Lower lobe of right lung (tissue), 2 donors: ENCODE measurements around the gene CEP170. TPM values are rescaled to one million over a fixed set of nuclear protein-coding genes. Genes with fewer than 3 reads are reported as not detected.

Source experiments
- ATAC-seq, 2 donors: fragments of 200-7000 bp; cut with Tn5 transposase; one replicate each; pipeline ENCODE4 v1.9.1; 2020 to 2022; ENCODE audit warnings: mild to moderate bottlenecking in 2 of 2, moderate library complexity in 2 of 2
- DNase-seq: peaks from one replicate; pipeline ENCODE4 v3.0.0-alpha.2; 2020
- H3K27ac ChIP-seq: fragments of 200-600 bp; one replicate; pipeline ENCODE4 v1.8.0; 2022
- H3K27me3 ChIP-seq: fragments of 200-600 bp; one replicate; pipeline ENCODE4 v1.8.0; 2022; ENCODE audit warnings: low read depth
- H3K36me3 ChIP-seq: fragments of 200-600 bp; one replicate; pipeline ENCODE4 v1.8.0; 2022; ENCODE audit warnings: mild to moderate bottlenecking
- H3K4me1 ChIP-seq: fragments of 200-600 bp; one replicate; pipeline ENCODE4 v1.8.0; 2022
- H3K4me3 ChIP-seq: fragments of 200-600 bp; one replicate; pipeline ENCODE4 v1.8.0; 2022; ENCODE audit warnings: mild to moderate bottlenecking
- H3K9me3 ChIP-seq: fragments of 200-600 bp; one replicate; pipeline ENCODE4 v1.8.0; 2022
- intact Hi-C: fragments of 100-400 bp; cut with DNase I; formaldehyde crosslinking; loops from one replicate; pipeline ENCODE4 v1.11.0; 2022
- total RNA-seq: library from RNA; stranded (reverse); fragmentation: NEBNext Ultra II Directional; extraction: Animal tissue kit (Norgen Biotek cat#: 25700); gene quantifications from one replicate; pipeline ENCODE4 v1.2.1, GENCODE V29; 2021
- TF ChIP-seq, protein P1 (sequence below): fragments of 200-600 bp; IDR thresholded peaks from one replicate; pipeline ENCODE4 v1.8.0; 2022; ENCODE audit warnings: antibody characterized with exemption, mild to moderate bottlenecking
- donor health status: DM: no; HTN: yes; CAD: no; lungs with severe emphysema.

Gene CEP170
- total RNA-seq, 1 donor from 2014 or later, result 106 TPM

DNA sequence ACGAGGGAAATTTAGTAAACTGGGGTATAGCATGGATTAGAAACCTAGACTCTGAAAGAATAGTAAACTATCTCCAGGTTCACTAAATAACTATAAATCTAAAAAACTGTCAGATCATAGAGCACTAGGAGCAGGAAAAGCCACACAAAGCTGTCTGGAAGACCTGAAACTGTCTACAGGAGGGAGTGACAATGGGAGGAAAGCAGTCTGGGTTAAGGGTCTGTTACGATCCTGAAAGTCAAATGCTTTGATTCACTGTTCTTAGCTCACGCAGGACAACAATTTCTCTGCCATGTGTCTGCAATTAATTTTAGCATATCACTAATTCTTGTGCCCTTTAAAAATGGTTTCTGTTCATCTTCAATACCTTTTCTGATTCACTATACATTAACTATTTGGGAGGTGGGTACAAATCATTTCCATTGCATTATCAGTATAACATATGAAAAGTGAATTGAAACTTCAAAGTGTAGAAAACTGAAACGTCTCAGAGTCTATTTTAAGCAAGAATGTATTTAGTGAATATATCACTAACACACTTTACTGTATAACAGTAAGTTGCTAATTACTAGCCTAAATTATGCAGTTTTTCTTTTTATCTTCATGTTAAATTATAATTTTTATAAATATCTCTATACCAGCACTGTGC lies 18.4 kb downstream of the CEP170 start:
- Histone ChIP-seq H3K36me3 (peaks cover 7% of the 10 kb centered on the region), H3K4me3 (no peak overlapping the region), H3K27me3 (no peaks in the 10 kb centered on the region), H3K9me3 (peaks cover 3% of the 10 kb centered on the region), H3K4me1 (peaks cover 24% of the 10 kb centered on the region), H3K27ac (no peak overlapping the region)
- TF ChIP-seq, protein P1, sequence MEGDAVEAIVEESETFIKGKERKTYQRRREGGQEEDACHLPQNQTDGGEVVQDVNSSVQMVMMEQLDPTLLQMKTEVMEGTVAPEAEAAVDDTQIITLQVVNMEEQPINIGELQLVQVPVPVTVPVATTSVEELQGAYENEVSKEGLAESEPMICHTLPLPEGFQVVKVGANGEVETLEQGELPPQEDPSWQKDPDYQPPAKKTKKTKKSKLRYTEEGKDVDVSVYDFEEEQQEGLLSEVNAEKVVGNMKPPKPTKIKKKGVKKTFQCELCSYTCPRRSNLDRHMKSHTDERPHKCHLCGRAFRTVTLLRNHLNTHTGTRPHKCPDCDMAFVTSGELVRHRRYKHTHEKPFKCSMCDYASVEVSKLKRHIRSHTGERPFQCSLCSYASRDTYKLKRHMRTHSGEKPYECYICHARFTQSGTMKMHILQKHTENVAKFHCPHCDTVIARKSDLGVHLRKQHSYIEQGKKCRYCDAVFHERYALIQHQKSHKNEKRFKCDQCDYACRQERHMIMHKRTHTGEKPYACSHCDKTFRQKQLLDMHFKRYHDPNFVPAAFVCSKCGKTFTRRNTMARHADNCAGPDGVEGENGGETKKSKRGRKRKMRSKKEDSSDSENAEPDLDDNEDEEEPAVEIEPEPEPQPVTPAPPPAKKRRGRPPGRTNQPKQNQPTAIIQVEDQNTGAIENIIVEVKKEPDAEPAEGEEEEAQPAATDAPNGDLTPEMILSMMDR, result no peak
- intact Hi-C loops, result no loop called here
- DNase-seq (no peak), ATAC-seq (no peak)

DNA sequence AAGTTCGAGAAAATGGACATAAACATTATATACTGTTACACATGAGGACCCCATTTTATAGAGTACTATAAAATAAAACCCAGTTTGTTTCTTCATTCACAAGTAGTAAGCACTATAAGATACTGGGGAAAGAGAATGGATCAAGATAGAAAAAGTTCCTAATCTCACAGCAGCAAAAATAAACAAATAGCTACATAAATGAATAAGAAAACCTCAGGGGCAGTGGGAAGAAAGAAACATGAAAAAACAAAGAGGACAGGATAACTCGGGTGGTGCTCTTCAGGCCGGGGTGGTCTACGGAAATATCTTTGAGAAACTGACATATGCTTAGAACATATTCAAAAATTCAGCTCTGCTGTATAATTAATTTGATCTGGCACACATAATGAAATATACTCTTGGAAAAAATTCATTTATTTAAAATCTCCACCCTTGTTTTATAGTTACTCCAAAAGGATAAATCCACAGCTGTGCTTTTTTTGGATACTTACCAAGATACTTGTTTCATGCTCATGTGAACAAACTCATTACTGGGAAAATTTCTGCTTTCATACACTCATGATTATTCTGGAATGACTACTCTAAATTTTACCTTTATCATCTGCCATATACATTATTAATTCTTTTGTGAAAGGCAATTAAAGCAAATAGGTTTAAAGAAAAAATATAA lies 20.0 kb downstream of the CEP170 start:
- no peak for ATAC-seq
- no peak for DNase-seq
- Histone ChIP-seq H3K27ac (no peak overlapping the region), H3K4me3 (no peak overlapping the region), H3K36me3 (peaks cover 7% of the 10 kb centered on the region), H3K4me1 (peaks cover 24% of the 10 kb centered on the region), H3K9me3 (peaks cover 20% of the 10 kb centered on the region), H3K27me3 (no peaks in the 10 kb centered on the region)
- intact Hi-C loops, result no loop called here
- TF ChIP-seq, protein P1, result no peak

- intact Hi-C loops, result no loop called here
- TF ChIP-seq, protein P1, result no peak
- Histone ChIP-seq H3K27me3 (no peaks in the 10 kb centered on the region), H3K9me3 (peaks cover 27% of the 10 kb centered on the region), H3K27ac (no peak overlapping the region), H3K4me3 (no peak overlapping the region), H3K36me3 (peaks cover 7% of the 10 kb centered on the region), H3K4me1 (peaks cover 24% of the 10 kb centered on the region)
- ATAC-seq (no peak), DNase-seq (no peak)
These were observed 21.2 kb downstream of the CEP170 start for GRCh38 chr1:243233908-243234307.

GRCh38 chr1:243230914-243231313 lies 24.2 kb downstream of the CEP170 start:
- H3K36me3 ChIP-seq, result no peaks in the 10 kb centered on the region
- intact Hi-C loops, result no loop called here
- ATAC-seq (no peak), DNase-seq (no peak)
- H3K4me1 ChIP-seq, result peaks cover 14% of the 10 kb centered on the region
- no peaks in the 10 kb centered on the region for H3K27me3 ChIP-seq
- no peak overlapping the region for H3K27ac ChIP-seq
- H3K9me3 ChIP-seq, result peaks cover 27% of the 10 kb centered on the region
- no peak overlapping the region for H3K4me3 ChIP-seq
- TF ChIP-seq, protein P1, result no peak

DNA sequence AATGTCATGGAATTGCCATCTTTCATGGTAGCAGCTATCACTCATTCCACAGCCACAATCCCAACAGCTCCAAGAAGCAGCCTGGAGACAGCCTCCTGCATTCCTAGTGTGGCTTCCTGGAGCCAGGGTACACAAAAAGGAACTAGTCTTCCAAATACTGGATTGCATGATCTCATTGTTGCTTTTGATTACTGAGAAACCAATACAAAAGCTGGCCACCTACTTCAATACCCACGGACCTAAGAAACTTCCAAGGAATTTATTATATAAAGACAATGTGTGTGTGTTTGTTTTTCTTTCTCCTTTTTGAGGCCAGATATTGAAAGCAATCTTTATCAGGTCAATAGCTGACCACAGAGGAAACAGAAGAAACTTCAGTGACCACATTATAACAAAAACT lies 25.6 kb downstream of the CEP170 start:
- ATAC-seq (no peak), DNase-seq (no peak)
- TF ChIP-seq, protein P1, result no peak
- Histone ChIP-seq H3K4me3 (no peak overlapping the region), H3K36me3 (peaks cover 4% of the 10 kb centered on the region), H3K27ac (no peak overlapping the region), H3K9me3 (peaks cover 27% of the 10 kb centered on the region), H3K4me1 (peaks cover under 1% of the 10 kb centered on the region), H3K27me3 (no peaks in the 10 kb centered on the region)
- intact Hi-C loops, result no loop called here
